Ascending aorta (tissue), 2 donors: ENCODE results near the gene KPNA4. TPM values are rescaled to one million over a fixed set of nuclear protein-coding genes. Genes with fewer than 3 reads are reported as not detected.

Source experiments
- DNase-seq, 2 donors: peaks; one replicate each; pipeline ENCODE4 v3.0.0-alpha.2; 2019; ENCODE audit warnings: low spot score in 2 of 2
- H3K27ac ChIP-seq, 2 donors: fragments of 200-600 bp; sonication (generic); one replicate each; pipeline ENCODE4 v1.5.1; 2016 to 2017; ENCODE audit warnings: mild to moderate bottlenecking in 1 of 2
- H3K27me3 ChIP-seq: fragments of 200-600 bp; sonication (generic); one replicate; pipeline ENCODE4 v1.5.1; 2017
- H3K36me3 ChIP-seq, 2 donors: fragments of 200-600 bp; sonication (generic); one replicate each; pipeline ENCODE4 v1.5.1; 2016
- H3K4me1 ChIP-seq, 2 donors: fragments of 200-600 bp; sonication (generic); one replicate each; pipeline ENCODE4 v1.5.1; 2016 to 2017; ENCODE audit warnings: mild to moderate bottlenecking in 1 of 2
- H3K4me3 ChIP-seq, 2 donors: fragments of 200-600 bp; sonication (generic); one replicate each; pipeline ENCODE4 v1.5.1; 2016 to 2017; ENCODE audit warnings: mild to moderate bottlenecking in 1 of 2
- H3K9me3 ChIP-seq, 2 donors: fragments of 200-600 bp; sonication (generic); one replicate each; pipeline ENCODE4 v1.5.1; 2016
- CTCF ChIP-seq, 3 experiments: fragments of 200-600 bp in 2 of 3; fragments of 450-650 bp in 1 of 3; sonication (generic) in 2 of 3; IDR thresholded peaks; one replicate each; pipeline ENCODE4 v1.5.1; 2016 to 2019; ENCODE audit warnings: antibody characterized with exemption in 3 of 3, mild to moderate bottlenecking in 1 of 3, moderate library complexity in 1 of 3
- intact Hi-C: fragments of 100-400 bp; cut with DNase I; formaldehyde crosslinking; loops from one replicate; pipeline ENCODE4 v1.15.1; 2023
- total RNA-seq: library from RNA; depleted of rRNA; stranded (reverse); fragments of >200 nt; gene quantifications from one replicate; pipeline ENCODE4 v1.1.0, GENCODE V29; 2016

The KPNA4 gene
- total RNA-seq, 1 donor from 2014 or later, result 17.6 TPM

GRCh38 chr3:160562952-160563351, 2.4 kb downstream of the KPNA4 start:
- Histone ChIP-seq H3K27ac (no peak overlapping the region), H3K4me3 (peak overlapping the region in 1 of 2 donors; percentile 96), H3K4me1 (peaks cover 4 to 33% of the 10 kb centered on the region in 2 donors), H3K36me3 (no peaks in the 10 kb centered on the region), H3K27me3 (no peaks in the 10 kb centered on the region), H3K9me3 (no peaks in the 10 kb centered on the region)
- intact Hi-C loops, result no loop called here
- DNase-seq, result no peak
- no peak for TF ChIP-seq CTCF (IDR thresholded peaks at IDR 0.05)

GRCh38 chr3:160557571-160557970, 7.8 kb downstream of the KPNA4 start:
- intact Hi-C loops, result no loop called here
- peaks cover 0 to 16% of the 10 kb centered on the region in 2 donors for H3K4me1 ChIP-seq

GRCh38 chr3:160556141-160556540, 9.2 kb downstream of the KPNA4 start:
- H3K4me3 ChIP-seq, result no peak overlapping the region
- H3K4me1 ChIP-seq, result peaks cover 0 to 16% of the 10 kb centered on the region in 2 donors
- DNase-seq, result no peak
- no peaks in the 10 kb centered on the region for H3K36me3 ChIP-seq
- H3K27ac ChIP-seq, result no peak overlapping the region
- no peaks in the 10 kb centered on the region for H3K27me3 ChIP-seq
- TF ChIP-seq CTCF (IDR thresholded peaks at IDR 0.05), result no peak
- intact Hi-C loops, result no loop called here
- no peaks in the 10 kb centered on the region for H3K9me3 ChIP-seq

More at GRCh38 chr3:160557571-160557970, 7.8 kb downstream of the KPNA4 start:
- no peak overlapping the region for H3K4me3 ChIP-seq
- no peak for TF ChIP-seq CTCF (IDR thresholded peaks at IDR 0.05)
- H3K27ac ChIP-seq, result no peak overlapping the region
- no peaks in the 10 kb centered on the region for H3K36me3 ChIP-seq
- H3K9me3 ChIP-seq, result no peaks in the 10 kb centered on the region
- no peaks in the 10 kb centered on the region for H3K27me3 ChIP-seq
- DNase-seq, result no peak

GRCh38 chr3:160554980-160555379, 10.4 kb downstream of the KPNA4 start:
- no peaks in the 10 kb centered on the region for H3K36me3 ChIP-seq
- no peak for TF ChIP-seq CTCF (IDR thresholded peaks at IDR 0.05)
- no peak overlapping the region for H3K27ac ChIP-seq
- H3K4me3 ChIP-seq, result no peak overlapping the region
- DNase-seq, result no peak
- peaks cover 0 to 9% of the 10 kb centered on the region in 2 donors for H3K4me1 ChIP-seq
- H3K27me3 ChIP-seq, result no peaks in the 10 kb centered on the region
- H3K9me3 ChIP-seq, result peaks cover 0 to 2% of the 10 kb centered on the region in 2 donors
- intact Hi-C loops, result no loop called here

GRCh38 chr3:160553827-160554226, 11.5 kb downstream of the KPNA4 start:
- TF ChIP-seq CTCF (IDR thresholded peaks at IDR 0.05), result no peak
- Histone ChIP-seq H3K36me3 (no peaks in the 10 kb centered on the region), H3K4me3 (no peak overlapping the region), H3K9me3 (peaks cover 0 to 14% of the 10 kb centered on the region in 2 donors), H3K4me1 (no peaks in the 10 kb centered on the region), H3K27ac (no peak overlapping the region), H3K27me3 (no peaks in the 10 kb centered on the region)
- DNase-seq, result no peak
- intact Hi-C loops, result no loop called here

GRCh38 chr3:160546727-160547126, 18.6 kb downstream of the KPNA4 start:
- H3K27ac ChIP-seq, result no peak overlapping the region
- H3K4me1 ChIP-seq, result no peaks in the 10 kb centered on the region
- no peak for DNase-seq
- TF ChIP-seq CTCF (IDR thresholded peaks at IDR 0.05), result no peak
- no peak overlapping the region for H3K4me3 ChIP-seq
- intact Hi-C loops, result no loop called here
- peaks cover 0 to 14% of the 10 kb centered on the region in 2 donors for H3K9me3 ChIP-seq
- H3K27me3 ChIP-seq, result no peaks in the 10 kb centered on the region
- no peaks in the 10 kb centered on the region for H3K36me3 ChIP-seq
